Endothelial cell of umbilical vein (primary cell): ENCODE measurements around the gene RNASET2. TPM values are rescaled to one million over a fixed set of nuclear protein-coding genes. Genes with fewer than 3 reads are reported as not detected.

ENCODE experiments used
- BruUV-seq: library from RNA; stranded (reverse); fragments of 400-500 nt; replicated peaks from 2 replicates; lab custom pipeline; 2021; lab: Mats Ljungman, UMichigan
- CTCF ChIA-PET: fragments of 300-600, 350-600 bp; sonication (Branson Sonifier 250); formaldehyde crosslinking; loops from one replicate; lab custom pipeline; 2021; ENCODE audit warnings: antibody characterized with exemption, inconsistent platforms; lab: Charles Lee
- POLR2A ChIA-PET: fragments of 300-600, 350-600 bp; sonication (Branson Sonifier 250); formaldehyde crosslinking; loops from one replicate; lab custom pipeline; 2021; ENCODE audit warnings: antibody characterized with exemption, inconsistent platforms; lab: Charles Lee
- DNase-seq: peaks from one replicate; pipeline ENCODE4 v3.0.0-alpha.2; 2011; ENCODE audit warnings: low read depth, low spot score
- FAIRE-seq: peaks from 2 replicates; lab custom pipeline; 2011; peaks lifted over from hg19 to GRCh38; lab: Jason Lieb, UNC
- H2AFZ ChIP-seq: 2 replicates; pipeline ENCODE4 v1.6.0; 2012; ENCODE audit warnings: low read depth, low read length, control low read depth, inconsistent platforms
- H3K27ac ChIP-seq: 2 replicates; pipeline ENCODE4 v1.5.1; 2011; ENCODE audit warnings: low read depth, mild to moderate bottlenecking, control low read depth, low read length, moderate library complexity; ENCODE audit not compliant: insufficient read depth
- H3K27me3 ChIP-seq, 2 experiments: 2 replicates each; pipeline versions ENCODE4 v1.6.0 to v1.6.1; 2011; ENCODE audit warnings: low read length in 2 of 2, mixed read lengths in 1 of 2; ENCODE audit not compliant: control insufficient read depth in 2 of 2, insufficient read depth in 2 of 2
- H3K36me3 ChIP-seq, 2 experiments: 2 replicates in 1 of 2; 3 replicates in 1 of 2; pipeline ENCODE4 v1.5.1; 2011; ENCODE audit warnings: low read length in 2 of 2, mild to moderate bottlenecking in 1 of 2, moderate library complexity in 1 of 2; ENCODE audit not compliant: control insufficient read depth in 2 of 2, insufficient read depth in 2 of 2; ENCODE audit errors: extremely low read depth in 1 of 2
- H3K4me1 ChIP-seq: 3 replicates; pipeline ENCODE4 v1.5.1; 2011; ENCODE audit warnings: mild to moderate bottlenecking, low read length; ENCODE audit not compliant: control insufficient read depth, insufficient read depth; ENCODE audit errors: extremely low read depth
- H3K4me2 ChIP-seq: 2 replicates; pipeline ENCODE4 v1.6.1; 2011; ENCODE audit warnings: low read length, control low read depth, mixed read lengths; ENCODE audit not compliant: insufficient read depth
- H3K4me3 ChIP-seq, 3 experiments: fragments of 200-600 bp in 1 of 3; sonication (generic), shearing (Covaris generic) in 1 of 3; replicated peaks in 1 of 3; 2 replicates each; pipeline ENCODE4 v1.5.1; 2011 to 2016; ENCODE audit warnings: control low read depth in 3 of 3, low read length in 3 of 3, mild to moderate bottlenecking in 2 of 3, inconsistent platforms in 1 of 3, low read depth in 1 of 3, moderate library complexity in 1 of 3; ENCODE audit not compliant: insufficient read depth in 1 of 3
- H3K79me2 ChIP-seq: 2 replicates; pipeline ENCODE4 v1.6.0; 2012; ENCODE audit warnings: low read length, inconsistent platforms; ENCODE audit not compliant: control insufficient read depth, insufficient read depth
- H3K9ac ChIP-seq: replicated peaks from 2 replicates; pipeline ENCODE3; 2011; ENCODE audit warnings: low read length, control low read depth; ENCODE audit not compliant: insufficient read depth; ENCODE audit errors: extremely low read depth
- H3K9me1 ChIP-seq: replicated peaks from 3 replicates; pipeline ENCODE4 v1.6.0; 2011; ENCODE audit warnings: mild to moderate bottlenecking, low read length; ENCODE audit not compliant: control insufficient read depth, insufficient read depth; ENCODE audit errors: extremely low read depth
- H3K9me3 ChIP-seq: replicated peaks from 2 replicates; pipeline ENCODE4 v1.5.1; 2012; ENCODE audit warnings: low read length, inconsistent platforms; ENCODE audit not compliant: control insufficient read depth, insufficient read depth
- H4K20me1 ChIP-seq: replicated peaks from 2 replicates; pipeline ENCODE3; 2011; ENCODE audit warnings: mild to moderate bottlenecking, low read length; ENCODE audit not compliant: control insufficient read depth, insufficient read depth; ENCODE audit errors: extremely low read depth
- CTCF ChIP-seq, 2 donors: IDR thresholded peaks; 1 replicate in 1 of 2; 2 replicates in 1 of 2; pipeline ENCODE4 v1.5.1; 2011; ENCODE audit warnings: low read length in 2 of 2, mild to moderate bottlenecking in 2 of 2, moderate library complexity in 2 of 2, control low read depth in 1 of 2, inconsistent platforms in 1 of 2, low read depth in 1 of 2; ENCODE audit not compliant: insufficient read depth in 1 of 2; ENCODE audit errors: extremely low read depth in 1 of 2
- EZH2 ChIP-seq: IDR thresholded peaks from 2 replicates; pipeline ENCODE4 v1.6.1; 2012; ENCODE audit warnings: borderline replicate concordance, low read depth, mild to moderate bottlenecking, moderate library complexity, low read length, inconsistent platforms; ENCODE audit not compliant: severe bottlenecking
- FOS ChIP-seq: IDR thresholded peaks from 2 replicates; pipeline ENCODE4 v1.6.1; 2011; ENCODE audit warnings: mild to moderate bottlenecking, low read length, moderate library complexity, borderline replicate concordance; ENCODE audit not compliant: insufficient read depth
- GATA2 ChIP-seq: IDR thresholded peaks from 2 replicates; pipeline ENCODE4 v1.7.0; 2011; ENCODE audit warnings: low read depth, mild to moderate bottlenecking, moderate library complexity, mixed read lengths, low read length; ENCODE audit not compliant: insufficient read length, insufficient read depth
- JUN ChIP-seq: IDR thresholded peaks from 2 replicates; pipeline ENCODE4 v1.6.1; 2011; ENCODE audit warnings: borderline replicate concordance, low read depth; ENCODE audit not compliant: insufficient read length, insufficient read depth
- MAX ChIP-seq: IDR thresholded peaks from 2 replicates; pipeline ENCODE4 v1.6.1; 2011; ENCODE audit not compliant: insufficient read depth, insufficient read length
- MYC ChIP-seq: IDR thresholded peaks from one replicate; pipeline ENCODE4 v1.6.1; 2011; ENCODE audit warnings: mild to moderate bottlenecking, low read depth, low read length
- POLR2A ChIP-seq: IDR thresholded peaks from 2 replicates; pipeline ENCODE4 v1.6.1; 2012; ENCODE audit warnings: low read depth, mild to moderate bottlenecking, control low read depth, low read length
- POLR2AphosphoS5 ChIP-seq: IDR thresholded peaks from 2 replicates; pipeline ENCODE4 v1.6.1; 2012; ENCODE audit warnings: low read depth, mild to moderate bottlenecking, control low read depth, low read length, moderate library complexity; ENCODE audit not compliant: insufficient read depth
- dilution Hi-C: fragments of 300-500 bp; cut with MboI; formaldehyde crosslinking; loops from one replicate; pipeline ENCODE4 v1.15.0; 2019; ENCODE audit warnings: low sequenced_read_pairs; ENCODE audit not compliant: extremely low pct_ligation_motif_present
- intact Hi-C: fragments of 100-400 bp; cut with micrococcal nuclease; formaldehyde crosslinking; loops from one replicate; pipeline ENCODE4 v1.10.0; 2022
- polyA plus RNA-seq, 4 experiments: library from polyadenylated mRNA; depleted of rRNA in 3 of 4; stranded (reverse) in 3 of 4; unstranded in 1 of 4; fragments of >200 nt; gene quantifications; 2 replicates each; pipeline versions ENCODE4 v1.2.1 to v1.2.3, GENCODE V29; 2011 to 2012; ENCODE audit warnings: missing spikeins in 1 of 4
- total RNA-seq: library from RNA; stranded (reverse); gene quantifications from 2 replicates; pipeline ENCODE4 v1.2.3, GENCODE V29; 2021

Gene RNASET2
- total and polyA plus RNA-seq, 2 donors (not counting 3 experiments of a cell fraction or from before 2014, with no cell fraction given), result 10.7 to 11.4 TPM

DNA sequence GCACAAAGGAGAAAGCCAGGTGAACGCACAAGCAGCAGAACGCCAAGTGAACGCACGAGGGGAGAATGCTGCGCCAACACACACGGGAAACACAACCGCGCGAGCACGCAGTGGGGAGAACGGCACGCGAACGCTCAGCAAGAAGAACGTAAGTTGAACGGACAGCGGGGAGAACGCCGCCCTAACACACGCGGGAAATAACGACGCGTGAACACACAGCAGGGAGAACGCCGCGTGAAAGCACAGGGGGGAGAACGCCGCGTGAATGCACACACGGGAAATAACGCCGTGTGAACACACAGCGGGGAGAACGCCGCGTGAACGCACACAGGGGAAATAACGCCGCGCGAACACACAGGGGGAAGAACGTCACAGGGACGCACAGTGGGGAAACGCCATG, 54.7 kb downstream of the RNASET2 start:
- intact Hi-C loops, result no loop called here
- Histone ChIP-seq H3K4me3 (no peak overlapping the region), H4K20me1 (no peaks in the 10 kb centered on the region), H3K9ac (no peak overlapping the region), H3K79me2 (no peaks in the 10 kb centered on the region), H3K27me3 (no peaks in the 10 kb centered on the region), H3K9me1 (no peaks in the 10 kb centered on the region), H3K9me3 (no peaks in the 10 kb centered on the region), H3K36me3 (no peaks in the 10 kb centered on the region), H2AFZ (no peak overlapping the region), H3K4me1 (no peaks in the 10 kb centered on the region), H3K27ac (no peak overlapping the region), H3K4me2 (no peak overlapping the region)
- DNase-seq, result no peak
- ChIA-PET CTCF (no interaction called here), POLR2A (no interaction called here)
- dilution Hi-C loops, result no loop called here
- TF ChIP-seq MYC, result no peak
- no peak for TF ChIP-seq MAX
- TF ChIP-seq CTCF (IDR thresholded peaks at IDR 0.05; ENCODE audit: extremely low read depth in 1 of 2, insufficient read depth in 1 of 2, low read depth in 1 of 2, low read length in 2 of 2), result no peak
- TF ChIP-seq FOS, result no peak
- TF ChIP-seq EZH2, result no peak
- no peak for TF ChIP-seq POLR2AphosphoS5
- no peak for TF ChIP-seq POLR2A
- TF ChIP-seq GATA2, result no peak
- TF ChIP-seq JUN, result no peak
- BruUV-seq, result no TSS peak
- no peak for FAIRE-seq
